WTC11 (cell line): ENCODE measurements around the gene ZKSCAN1. TPM values are rescaled to one million over a fixed set of nuclear protein-coding genes. Genes with fewer than 3 reads are reported as not detected.

Experiments
- ATAC-seq: fragments of 200-7000 bp; cut with Tn5 transposase; 2 replicates; pipeline ENCODE4 v1.10.0; 2021; ENCODE audit warnings: mild to moderate bottlenecking, moderate library complexity
- CTCF ChIA-PET: fragments of 300-600 bp; sonication (Branson Sonifier 250); formaldehyde crosslinking; loops from one replicate; lab custom pipeline; 2021; ENCODE audit warnings: antibody characterized with exemption; lab: Charles Lee
- POLR2A ChIA-PET: fragments of 350-600 bp; sonication (Branson Sonifier 250); formaldehyde crosslinking; loops from one replicate; lab custom pipeline; 2021; ENCODE audit warnings: antibody characterized with exemption; lab: Charles Lee
- DNase-seq: peaks from one replicate; pipeline ENCODE4 v3.0.0; 2021; ENCODE audit warnings: low spot score
- H3K27ac Mint-ChIP-seq: 2 replicates; pipeline ENCODE4 v1.8.0; 2021; ENCODE audit warnings: mixed read lengths
- H3K27me3 Mint-ChIP-seq: 2 replicates; pipeline ENCODE4 v1.8.0; 2021; ENCODE audit warnings: low read depth, mild to moderate bottlenecking, moderate library complexity, mixed read lengths
- H3K36me3 Mint-ChIP-seq: 2 replicates; pipeline ENCODE4 v1.8.0; 2021; ENCODE audit warnings: mixed read lengths
- H3K4me1 Mint-ChIP-seq: 2 replicates; pipeline ENCODE4 v1.8.0; 2022; ENCODE audit warnings: mixed read lengths
- H3K4me3 Mint-ChIP-seq: 2 replicates; pipeline ENCODE4 v1.8.0; 2021; ENCODE audit warnings: mild to moderate bottlenecking, moderate library complexity, mixed read lengths
- H3K9me3 Mint-ChIP-seq: 2 replicates; pipeline ENCODE4 v1.8.0; 2021; ENCODE audit warnings: mixed read lengths
- ARID4B ChIP-seq: sonication (generic); formaldehyde crosslinking; IDR thresholded peaks from 2 replicates; pipeline ENCODE4 v1.8.0; 2023; ENCODE audit warnings: missing genetic modification reagents, mild to moderate bottlenecking, borderline replicate concordance
- ATF2 ChIP-seq: sonication (generic); formaldehyde crosslinking; IDR thresholded peaks from 2 replicates; pipeline ENCODE4 v1.8.1; 2022; ENCODE audit warnings: low read depth, missing genetic modification reagents, borderline replicate concordance
- CREM ChIP-seq: sonication (generic); formaldehyde crosslinking; IDR thresholded peaks from 2 replicates; pipeline ENCODE4 v1.8.1; 2022; ENCODE audit warnings: mild to moderate bottlenecking, missing genetic modification reagents, moderate library complexity
- ELF4 ChIP-seq: sonication (generic); formaldehyde crosslinking; IDR thresholded peaks from 2 replicates; pipeline ENCODE4 v1.8.1; 2022; ENCODE audit warnings: low read depth, mild to moderate bottlenecking, moderate library complexity, missing genetic modification reagents
- FOXK1 ChIP-seq: sonication (generic); formaldehyde crosslinking; IDR thresholded peaks from 2 replicates; pipeline ENCODE4 v1.8.0; 2022; ENCODE audit warnings: mild to moderate bottlenecking, moderate library complexity, missing genetic modification reagents
- FOXP1 ChIP-seq: sonication (generic); formaldehyde crosslinking; IDR thresholded peaks from 2 replicates; pipeline ENCODE4 v1.8.0; 2022; ENCODE audit warnings: missing genetic modification reagents, mild to moderate bottlenecking, moderate library complexity, borderline replicate concordance
- IRF1 ChIP-seq: sonication (generic); formaldehyde crosslinking; IDR thresholded peaks from 2 replicates; pipeline ENCODE4 v1.8.0; 2023; ENCODE audit warnings: missing genetic modification reagents
- MLX ChIP-seq: sonication (generic); formaldehyde crosslinking; IDR thresholded peaks from 2 replicates; pipeline ENCODE4 v1.8.1; 2023; ENCODE audit warnings: mild to moderate bottlenecking, missing genetic modification reagents, moderate library complexity
- OVOL2 ChIP-seq: fragments of 250-450 bp; sonication (Bioruptor Pico); IDR thresholded peaks from 2 replicates; pipeline ENCODE4 v1.9.0; 2021; ENCODE audit warnings: mild to moderate bottlenecking, borderline replicate concordance
- PRRX2 ChIP-seq: fragments of 250-450 bp; sonication (Bioruptor Pico); IDR thresholded peaks from 2 replicates; pipeline ENCODE4 v1.8.0; 2021; ENCODE audit warnings: mild to moderate bottlenecking
- RELA ChIP-seq: sonication (generic); formaldehyde crosslinking; IDR thresholded peaks from 2 replicates; pipeline ENCODE4 v1.8.1; 2022; ENCODE audit warnings: missing genetic modification reagents, mild to moderate bottlenecking, borderline replicate concordance
- RORB ChIP-seq: fragments of 250-450 bp; sonication (Bioruptor Pico); IDR thresholded peaks from 2 replicates; pipeline ENCODE4 v1.9.0; 2021; ENCODE audit warnings: mild to moderate bottlenecking
- SMAD3 ChIP-seq: sonication (generic); formaldehyde crosslinking; IDR thresholded peaks from 2 replicates; pipeline ENCODE4 v1.8.0; 2022; ENCODE audit warnings: missing genetic modification reagents, mild to moderate bottlenecking, borderline replicate concordance
- TP53 ChIP-seq: sonication (generic); formaldehyde crosslinking; IDR thresholded peaks from 2 replicates; pipeline ENCODE4 v1.8.1; 2023; ENCODE audit warnings: mild to moderate bottlenecking, missing genetic modification reagents
- ZNF121 ChIP-seq: sonication (generic); formaldehyde crosslinking; IDR thresholded peaks from 2 replicates; pipeline ENCODE4 v1.8.0; 2023; ENCODE audit warnings: missing genetic modification reagents
- ZNF219 ChIP-seq: sonication (generic); formaldehyde crosslinking; IDR thresholded peaks from 2 replicates; pipeline ENCODE4 v1.8.0; 2023; ENCODE audit warnings: missing genetic modification reagents, mild to moderate bottlenecking, borderline replicate concordance
- ZNF317 ChIP-seq: sonication (generic); formaldehyde crosslinking; IDR thresholded peaks from 2 replicates; pipeline ENCODE4 v1.8.1; 2023; ENCODE audit warnings: low read depth, mild to moderate bottlenecking, moderate library complexity, missing genetic modification reagents, borderline replicate concordance
- ZNF396 ChIP-seq: fragments of 250-450 bp; sonication (Bioruptor Pico); IDR thresholded peaks from 2 replicates; pipeline ENCODE4 v1.8.0; 2021; ENCODE audit warnings: mild to moderate bottlenecking, moderate library complexity, borderline replicate concordance
- ZNF416 ChIP-seq: fragments of 250-450 bp; sonication (Bioruptor Pico); IDR thresholded peaks from 2 replicates; pipeline ENCODE4 v1.9.0; 2021; ENCODE audit warnings: mild to moderate bottlenecking, inconsistent platforms
- ZNF532 ChIP-seq: fragments of 250-450 bp; sonication (Bioruptor Pico); IDR thresholded peaks from 2 replicates; pipeline ENCODE4 v1.9.0; 2021; ENCODE audit warnings: mild to moderate bottlenecking, borderline replicate concordance
- ZNF671 ChIP-seq: fragments of 250-450 bp; sonication (Bioruptor Pico); IDR thresholded peaks from 2 replicates; pipeline ENCODE4 v1.8.0; 2021; ENCODE audit warnings: mild to moderate bottlenecking
- total RNA-seq: library from RNA; stranded (reverse); gene quantifications from 3 replicates; pipeline ENCODE4 v1.2.3, GENCODE V29; 2021

ZKSCAN1 gene
- total RNA-seq, 1 experiment from 2014 or later, result 46.6 TPM

GRCh38 chr7:100029596-100029995 lies 14.2 kb downstream of the ZKSCAN1 start:
- H3K9me3 Mint-ChIP-seq, result no peaks in the 10 kb centered on the region
- ChIA-PET POLR2A (interaction anchor here (0.7 kb wide), 2 partner anchors 71 to 84 kb away, joined by 3 to 6 read pairs; no protein-coding TSS in a partner anchor), CTCF (interaction anchor here (1.2 to 1.4 kb wide), 3 partner anchors 36 to 116 kb away, joined by 5 to 6 read pairs (median 5); no protein-coding TSS in a partner anchor)
- H3K27ac Mint-ChIP-seq, result peak overlapping the region; percentile 27; the same call in 1 of the 2 replicates
- H3K4me1 Mint-ChIP-seq, result no peaks in the 10 kb centered on the region
- H3K36me3 Mint-ChIP-seq, result peaks cover 69% of the 10 kb centered on the region
- 0 out of 2 replicates have a peak, but pooled peaks have one; percentile 28 for ATAC-seq
- no peaks in the 10 kb centered on the region for H3K27me3 Mint-ChIP-seq
- DNase-seq, result no peak
- no peak overlapping the region for H3K4me3 Mint-ChIP-seq
- TF ChIP-seq ZNF532 (no peak), ZNF396 (CRISPR knock-in tag) (no peak), PRRX2 (no peak)
- TF ChIP-seq, all 79 proteins: peak for 0

- ATAC-seq (no peak), DNase-seq (no peak)
- Mint-ChIP-seq H3K27ac (no peak overlapping the region), H3K4me1 (no peaks in the 10 kb centered on the region), H3K9me3 (0 out of 2 replicates have a peak, but pooled peaks cover 3% of the 10 kb centered on the region), H3K27me3 (no peaks in the 10 kb centered on the region), H3K4me3 (no peak overlapping the region), H3K36me3 (peaks cover 80% of the 10 kb centered on the region)
- no peak for TF ChIP-seq ATF2
- TF ChIP-seq ZNF671, result no peak
- TF ChIP-seq ZNF121 (CRISPR knock-in tag), result no peak
- no peak for TF ChIP-seq MLX (CRISPR knock-in tag)
- POLR2A ChIA-PET, result no interaction called here
- CTCF ChIA-PET, result no interaction called here
These were observed 18.1 kb downstream of the ZKSCAN1 start for GRCh38 chr7:100033526-100033925.

- DNase-seq, result no peak
- H3K9me3 Mint-ChIP-seq, result 0 out of 2 replicates have a peak, but pooled peaks cover 3% of the 10 kb centered on the region
- H3K27me3 Mint-ChIP-seq, result no peaks in the 10 kb centered on the region
- CTCF ChIA-PET, result interaction anchor here (0.5 kb wide), 1 partner anchor 41 kb away, joined by 3 read pairs; no protein-coding TSS in a partner anchor
- ATAC-seq, result no peak
- peaks cover 74% of the 10 kb centered on the region for H3K36me3 Mint-ChIP-seq
- H3K4me3 Mint-ChIP-seq, result no peak overlapping the region
- H3K27ac Mint-ChIP-seq, result no peak overlapping the region
- POLR2A ChIA-PET, result no interaction called here
- no peaks in the 10 kb centered on the region for H3K4me1 Mint-ChIP-seq
- TF ChIP-seq ZNF317 (CRISPR knock-in tag) (no peak), ARID4B (no peak), FOXP1 (CRISPR knock-in tag) (no peak), ZNF416 (CRISPR knock-in tag) (no peak), ELF4 (CRISPR knock-in tag) (no peak), RORB (no peak), TP53 (CRISPR knock-in tag) (no peak), PRRX2 (no peak), FOXK1 (CRISPR knock-in tag) (no peak), SMAD3 (CRISPR knock-in tag) (no peak), CREM (CRISPR knock-in tag) (no peak), IRF1 (CRISPR knock-in tag) (no peak), OVOL2 (no peak), RELA (CRISPR knock-in tag) (no peak), ZNF219 (no peak)
These were observed 19.6 kb downstream of the ZKSCAN1 start for GRCh38 chr7:100034871-100035510.
